HepG2 (cell line): ENCODE results near the gene HKDC1. TPM values are rescaled to one million over a fixed set of nuclear protein-coding genes. Genes with fewer than 3 reads are reported as not detected.
A peak's percentile ranks its signal among the peaks of the same experiment; 100 is the strongest.

Experiments used
- DMAP1 ChIP-seq: IDR thresholded peaks from 2 replicates; pipeline ENCODE4 v1.6.1; 2016
- GATAD2A ChIP-seq: IDR thresholded peaks from 2 replicates; pipeline ENCODE4 v1.6.1; 2016
- GFI1 ChIP-seq: sonication (generic); formaldehyde crosslinking; IDR thresholded peaks from 2 replicates; pipeline ENCODE4 v1.5.0; 2020; ENCODE audit warnings: missing genetic modification reagents, mild to moderate bottlenecking, borderline replicate concordance
- KAT2B ChIP-seq: fragments of 150-350 bp; IDR thresholded peaks from 2 replicates; pipeline ENCODE4 v1.6.1; 2014; ENCODE audit warnings: low read depth, low read length, borderline replicate concordance
- KDM1A ChIP-seq: IDR thresholded peaks from 2 replicates; pipeline ENCODE4 v1.6.1; 2016; ENCODE audit warnings: missing compliant biosample characterization
- MAZ ChIP-seq, 2 experiments: sonication (generic) in 1 of 2; formaldehyde crosslinking in 1 of 2; IDR thresholded peaks; 2 replicates each; pipeline versions ENCODE4 v1.5.0 to v1.6.1; 2012 to 2020; ENCODE audit warnings: low read depth in 2 of 2, mild to moderate bottlenecking in 2 of 2, borderline replicate concordance in 1 of 2, improper control_type of control experiment in 1 of 2, low read length in 1 of 2, missing genetic modification reagents in 1 of 2, moderate library complexity in 1 of 2
- MED8 ChIP-seq: sonication (generic); formaldehyde crosslinking; IDR thresholded peaks from 2 replicates; pipeline ENCODE4 v1.8.1; 2023; ENCODE audit warnings: mild to moderate bottlenecking, missing genetic modification reagents; ENCODE audit not compliant: insufficient replicate concordance
- MIXL1 ChIP-seq: IDR thresholded peaks from 2 replicates; pipeline ENCODE4 v1.6.1; 2016
- RFXANK ChIP-seq: IDR thresholded peaks from 2 replicates; pipeline ENCODE4 v1.6.1; 2016
- SP5 ChIP-seq: IDR thresholded peaks from 2 replicates; pipeline ENCODE4 v1.6.1; 2016; ENCODE audit warnings: low read depth, borderline replicate concordance
- SRSF1 ChIP-seq: fragments of 200-400 bp; formaldehyde crosslinking; optimal IDR thresholded peaks from 2 replicates; pipeline ENCODE3; 2017; ENCODE audit warnings: mild to moderate bottlenecking, low read depth, low read length, moderate library complexity
- ZEB1 ChIP-seq: IDR thresholded peaks from 2 replicates; pipeline ENCODE4 v1.6.1; 2012; ENCODE audit warnings: mild to moderate bottlenecking, low read depth, inconsistent platforms; ENCODE audit not compliant: insufficient replicate concordance
- ZFX ChIP-seq: sonication (generic); formaldehyde crosslinking; IDR thresholded peaks from 2 replicates; pipeline ENCODE4 v1.4.0; 2020; ENCODE audit warnings: mild to moderate bottlenecking, low read depth, missing genetic modification reagents, moderate library complexity
- ZNF589 ChIP-seq: sonication (generic); formaldehyde crosslinking; conservative IDR thresholded peaks from 2 replicates; pipeline ENCODE4 v1.8.0; 2022; ENCODE audit warnings: mild to moderate bottlenecking, moderate library complexity, missing genetic modification reagents
- ZNF703 ChIP-seq: sonication (generic); formaldehyde crosslinking; IDR thresholded peaks from 2 replicates; pipeline ENCODE4 v1.5.1; 2020; ENCODE audit warnings: missing genetic modification reagents, mild to moderate bottlenecking, moderate library complexity, borderline replicate concordance
- polyA plus RNA-seq, 8 experiments: library from polyadenylated mRNA; depleted of rRNA in 3 of 8; stranded (reverse) in 7 of 8; unstranded in 1 of 8; fragments of >200 nt; fragmentation: Illumina TruSeq in 4 of 8; extraction: Trizol in 4 of 8; gene quantifications; 2 replicates each; pipeline versions ENCODE4 v1.2.1 to v1.2.3, GENCODE V29; 2011 to 2016; ENCODE audit warnings: low read depth in 4 of 8, missing spikeins in 1 of 8, mixed read lengths in 1 of 8; ENCODE audit not compliant: insufficient read depth in 1 of 8
- total RNA-seq, 5 experiments: library from RNA; depleted of rRNA; stranded (reverse); fragments of >200 nt; fragmentation: Illumina TruSeq; extraction: Trizol; gene quantifications; 2 replicates each; pipeline ENCODE4 v1.2.3, GENCODE V29; 2016; ENCODE audit warnings: low read depth in 1 of 5
- TF ChIP-seq, protein P1 (sequence below): sonication (generic); formaldehyde crosslinking; IDR thresholded peaks from 2 replicates; pipeline ENCODE4 v1.5.1; 2020; ENCODE audit warnings: mild to moderate bottlenecking, missing genetic modification reagents, borderline replicate concordance
- TF ChIP-seq, protein P2 (sequence below): sonication (generic); formaldehyde crosslinking; IDR thresholded peaks from 2 replicates; pipeline ENCODE4 v1.5.0; 2020; ENCODE audit warnings: mild to moderate bottlenecking, missing genetic modification reagents
- TF ChIP-seq, protein P3 (sequence below): sonication (generic); formaldehyde crosslinking; IDR thresholded peaks from 2 replicates; pipeline ENCODE4 v1.8.1; 2023; ENCODE audit warnings: missing genetic modification reagents, inconsistent platforms, borderline replicate concordance
- TF ChIP-seq, protein P4 (sequence below): sonication (generic); formaldehyde crosslinking; IDR thresholded peaks from 2 replicates; pipeline ENCODE4 v1.8.0; 2022; ENCODE audit warnings: mild to moderate bottlenecking, missing genetic modification reagents

Gene HKDC1
- total and polyA plus RNA-seq, 2 of the 13 experiments (the other 11 are each of a cell fraction or from before 2014, with no cell fraction given) = 8.1 to 12.4 TPM

DNA sequence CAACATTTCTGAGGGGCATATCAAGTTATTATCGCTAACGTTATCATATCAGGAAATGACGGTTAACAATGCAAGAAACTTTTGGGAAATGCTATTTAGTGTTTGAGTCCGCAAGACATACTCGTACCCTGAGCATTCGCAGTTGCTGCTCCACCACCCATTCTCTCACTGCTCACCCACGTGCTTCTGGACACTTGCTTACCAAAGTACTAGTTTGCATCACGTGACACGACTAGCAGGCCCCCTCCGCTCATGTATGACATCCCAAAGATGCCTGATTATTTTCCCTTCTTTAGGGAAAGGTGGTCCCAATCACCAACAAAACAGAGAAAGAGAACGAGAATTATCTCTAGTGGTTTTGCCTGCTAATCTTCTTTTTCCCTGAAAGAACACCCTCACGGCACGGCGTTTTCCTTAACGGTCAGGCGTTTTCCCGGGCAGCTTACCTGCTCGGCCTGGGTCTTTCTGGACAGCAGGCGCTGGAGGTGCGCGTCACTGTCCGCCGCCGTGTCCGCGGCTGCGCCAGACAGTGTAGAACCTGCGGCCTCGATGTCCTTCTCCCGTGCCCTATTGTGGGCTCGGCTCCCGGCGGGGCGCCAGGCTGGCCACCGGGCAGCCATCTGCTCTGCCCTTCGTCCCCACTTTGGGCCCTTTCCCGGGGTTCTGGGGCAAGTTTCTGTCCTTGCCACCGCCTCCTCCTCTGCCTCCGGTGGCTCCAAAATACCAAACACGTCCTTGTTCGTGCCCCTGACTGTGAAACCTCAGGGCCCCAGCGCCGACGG is 40.2 kb upstream of the HKDC1 start, which contains the start of gene SUPV3L1 (continued):
- TF ChIP-seq, protein P1, sequence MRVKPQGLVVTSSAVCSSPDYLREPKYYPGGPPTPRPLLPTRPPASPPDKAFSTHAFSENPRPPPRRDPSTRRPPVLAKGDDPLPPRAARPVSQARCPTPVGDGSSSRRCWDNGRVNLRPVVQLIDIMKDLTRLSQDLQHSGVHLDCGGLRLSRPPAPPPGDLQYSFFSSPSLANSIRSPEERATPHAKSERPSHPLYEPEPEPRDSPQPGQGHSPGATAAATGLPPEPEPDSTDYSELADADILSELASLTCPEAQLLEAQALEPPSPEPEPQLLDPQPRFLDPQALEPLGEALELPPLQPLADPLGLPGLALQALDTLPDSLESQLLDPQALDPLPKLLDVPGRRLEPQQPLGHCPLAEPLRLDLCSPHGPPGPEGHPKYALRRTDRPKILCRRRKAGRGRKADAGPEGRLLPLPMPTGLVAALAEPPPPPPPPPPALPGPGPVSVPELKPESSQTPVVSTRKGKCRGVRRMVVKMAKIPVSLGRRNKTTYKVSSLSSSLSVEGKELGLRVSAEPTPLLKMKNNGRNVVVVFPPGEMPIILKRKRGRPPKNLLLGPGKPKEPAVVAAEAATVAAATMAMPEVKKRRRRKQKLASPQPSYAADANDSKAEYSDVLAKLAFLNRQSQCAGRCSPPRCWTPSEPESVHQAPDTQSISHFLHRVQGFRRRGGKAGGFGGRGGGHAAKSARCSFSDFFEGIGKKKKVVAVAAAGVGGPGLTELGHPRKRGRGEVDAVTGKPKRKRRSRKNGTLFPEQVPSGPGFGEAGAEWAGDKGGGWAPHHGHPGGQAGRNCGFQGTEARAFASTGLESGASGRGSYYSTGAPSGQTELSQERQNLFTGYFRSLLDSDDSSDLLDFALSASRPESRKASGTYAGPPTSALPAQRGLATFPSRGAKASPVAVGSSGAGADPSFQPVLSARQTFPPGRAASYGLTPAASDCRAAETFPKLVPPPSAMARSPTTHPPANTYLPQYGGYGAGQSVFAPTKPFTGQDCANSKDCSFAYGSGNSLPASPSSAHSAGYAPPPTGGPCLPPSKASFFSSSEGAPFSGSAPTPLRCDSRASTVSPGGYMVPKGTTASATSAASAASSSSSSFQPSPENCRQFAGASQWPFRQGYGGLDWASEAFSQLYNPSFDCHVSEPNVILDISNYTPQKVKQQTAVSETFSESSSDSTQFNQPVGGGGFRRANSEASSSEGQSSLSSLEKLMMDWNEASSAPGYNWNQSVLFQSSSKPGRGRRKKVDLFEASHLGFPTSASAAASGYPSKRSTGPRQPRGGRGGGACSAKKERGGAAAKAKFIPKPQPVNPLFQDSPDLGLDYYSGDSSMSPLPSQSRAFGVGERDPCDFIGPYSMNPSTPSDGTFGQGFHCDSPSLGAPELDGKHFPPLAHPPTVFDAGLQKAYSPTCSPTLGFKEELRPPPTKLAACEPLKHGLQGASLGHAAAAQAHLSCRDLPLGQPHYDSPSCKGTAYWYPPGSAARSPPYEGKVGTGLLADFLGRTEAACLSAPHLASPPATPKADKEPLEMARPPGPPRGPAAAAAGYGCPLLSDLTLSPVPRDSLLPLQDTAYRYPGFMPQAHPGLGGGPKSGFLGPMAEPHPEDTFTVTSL (CRISPR knock-in tag) = no peak; the same call in 1 of the 2 replicates
- peak; percentile 91 for TF ChIP-seq ZFX (CRISPR knock-in tag)
- no peak for TF ChIP-seq KDM1A (CRISPR knock-in tag)
- no peak for TF ChIP-seq ZNF589 (CRISPR knock-in tag)
- peak; percentile 54 for TF ChIP-seq SRSF1
- TF ChIP-seq, protein P2, sequence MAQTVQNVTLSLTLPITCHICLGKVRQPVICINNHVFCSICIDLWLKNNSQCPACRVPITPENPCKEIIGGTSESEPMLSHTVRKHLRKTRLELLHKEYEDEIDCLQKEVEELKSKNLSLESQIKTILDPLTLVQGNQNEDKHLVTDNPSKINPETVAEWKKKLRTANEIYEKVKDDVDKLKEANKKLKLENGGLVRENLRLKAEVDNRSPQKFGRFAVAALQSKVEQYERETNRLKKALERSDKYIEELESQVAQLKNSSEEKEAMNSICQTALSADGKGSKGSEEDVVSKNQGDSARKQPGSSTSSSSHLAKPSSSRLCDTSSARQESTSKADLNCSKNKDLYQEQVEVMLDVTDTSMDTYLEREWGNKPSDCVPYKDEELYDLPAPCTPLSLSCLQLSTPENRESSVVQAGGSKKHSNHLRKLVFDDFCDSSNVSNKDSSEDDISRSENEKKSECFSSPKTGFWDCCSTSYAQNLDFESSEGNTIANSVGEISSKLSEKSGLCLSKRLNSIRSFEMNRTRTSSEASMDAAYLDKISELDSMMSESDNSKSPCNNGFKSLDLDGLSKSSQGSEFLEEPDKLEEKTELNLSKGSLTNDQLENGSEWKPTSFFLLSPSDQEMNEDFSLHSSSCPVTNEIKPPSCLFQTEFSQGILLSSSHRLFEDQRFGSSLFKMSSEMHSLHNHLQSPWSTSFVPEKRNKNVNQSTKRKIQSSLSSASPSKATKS = no peak
- no peak; the same call in 1 of the 2 replicates for TF ChIP-seq RFXANK
- TF ChIP-seq GATAD2A (CRISPR knock-in tag) = peak; percentile 55; the same call in 1 of the 2 replicates
- TF ChIP-seq ZNF703 (CRISPR knock-in tag) = no peak
- TF ChIP-seq GFI1 (CRISPR knock-in tag) = no peak
- 0 out of 2 replicates have a peak, but pooled peaks have one; percentile 3 for TF ChIP-seq KAT2B
- no peak for TF ChIP-seq MAZ (IDR thresholded peaks at IDR 0.05; ENCODE audit: borderline replicate concordance, low read depth, low read length)
- peak; percentile 73 for TF ChIP-seq MAZ (CRISPR knock-in tag; IDR thresholded peaks at IDR 0.05; ENCODE audit: low read depth)
- peak; percentile 100 for TF ChIP-seq DMAP1 (CRISPR knock-in tag)
- TF ChIP-seq MED8 (CRISPR knock-in tag) = no peak
- TF ChIP-seq, protein P3, sequence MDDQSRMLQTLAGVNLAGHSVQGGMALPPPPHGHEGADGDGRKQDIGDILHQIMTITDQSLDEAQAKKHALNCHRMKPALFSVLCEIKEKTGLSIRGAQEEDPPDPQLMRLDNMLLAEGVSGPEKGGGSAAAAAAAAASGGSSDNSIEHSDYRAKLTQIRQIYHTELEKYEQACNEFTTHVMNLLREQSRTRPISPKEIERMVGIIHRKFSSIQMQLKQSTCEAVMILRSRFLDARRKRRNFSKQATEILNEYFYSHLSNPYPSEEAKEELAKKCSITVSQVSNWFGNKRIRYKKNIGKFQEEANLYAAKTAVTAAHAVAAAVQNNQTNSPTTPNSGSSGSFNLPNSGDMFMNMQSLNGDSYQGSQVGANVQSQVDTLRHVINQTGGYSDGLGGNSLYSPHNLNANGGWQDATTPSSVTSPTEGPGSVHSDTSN (CRISPR knock-in tag) = no peak
- no peak for TF ChIP-seq SP5 (CRISPR knock-in tag)
- no peak for TF ChIP-seq ZEB1
- TF ChIP-seq, protein P4, sequence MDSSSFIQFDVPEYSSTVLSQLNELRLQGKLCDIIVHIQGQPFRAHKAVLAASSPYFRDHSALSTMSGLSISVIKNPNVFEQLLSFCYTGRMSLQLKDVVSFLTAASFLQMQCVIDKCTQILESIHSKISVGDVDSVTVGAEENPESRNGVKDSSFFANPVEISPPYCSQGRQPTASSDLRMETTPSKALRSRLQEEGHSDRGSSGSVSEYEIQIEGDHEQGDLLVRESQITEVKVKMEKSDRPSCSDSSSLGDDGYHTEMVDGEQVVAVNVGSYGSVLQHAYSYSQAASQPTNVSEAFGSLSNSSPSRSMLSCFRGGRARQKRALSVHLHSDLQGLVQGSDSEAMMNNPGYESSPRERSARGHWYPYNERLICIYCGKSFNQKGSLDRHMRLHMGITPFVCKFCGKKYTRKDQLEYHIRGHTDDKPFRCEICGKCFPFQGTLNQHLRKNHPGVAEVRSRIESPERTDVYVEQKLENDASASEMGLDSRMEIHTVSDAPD = no peak
- TF ChIP-seq MIXL1 (CRISPR knock-in tag) = peak; percentile 26; the same call in 1 of the 2 replicates
